ENCODE results near the gene RYR2. TPM values are rescaled to one million over a fixed set of nuclear protein-coding genes. Genes with fewer than 3 reads are reported as not detected.

The RYR2 gene
- total and polyA plus RNA-seq, 9 of the 15 experiments (the other 6 are each of a cell fraction or from before 2014, with no cell fraction given): 0.03 to 0.42 (median 0.14) TPM

DNA sequence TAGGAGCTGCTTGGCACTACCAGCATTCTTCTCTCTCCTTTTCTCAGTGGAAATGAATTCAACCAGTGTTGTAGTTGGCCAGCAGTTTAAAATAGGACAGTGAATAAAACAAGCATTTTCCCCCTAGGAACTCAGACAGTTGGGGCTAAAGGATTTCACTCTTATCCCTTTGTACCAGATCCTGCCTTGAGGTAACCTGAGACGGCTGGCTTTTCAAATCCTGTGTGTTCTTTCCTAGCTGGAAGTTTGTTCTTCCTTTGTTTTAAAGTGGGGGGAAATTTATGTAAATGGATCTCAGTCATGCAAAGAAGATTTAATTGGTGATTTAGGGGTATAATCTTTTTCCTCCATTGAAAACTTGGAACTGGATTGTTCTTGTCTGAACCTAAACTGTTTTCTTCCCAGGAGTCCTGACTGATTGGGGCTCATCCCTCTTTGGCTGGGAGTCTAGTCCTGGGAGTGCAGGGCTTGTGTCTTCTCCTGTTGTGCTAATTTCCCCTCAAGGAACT lies 825.5 kb downstream of the RYR2 start (continued):
- TF ChIP-seq, protein P1, sequence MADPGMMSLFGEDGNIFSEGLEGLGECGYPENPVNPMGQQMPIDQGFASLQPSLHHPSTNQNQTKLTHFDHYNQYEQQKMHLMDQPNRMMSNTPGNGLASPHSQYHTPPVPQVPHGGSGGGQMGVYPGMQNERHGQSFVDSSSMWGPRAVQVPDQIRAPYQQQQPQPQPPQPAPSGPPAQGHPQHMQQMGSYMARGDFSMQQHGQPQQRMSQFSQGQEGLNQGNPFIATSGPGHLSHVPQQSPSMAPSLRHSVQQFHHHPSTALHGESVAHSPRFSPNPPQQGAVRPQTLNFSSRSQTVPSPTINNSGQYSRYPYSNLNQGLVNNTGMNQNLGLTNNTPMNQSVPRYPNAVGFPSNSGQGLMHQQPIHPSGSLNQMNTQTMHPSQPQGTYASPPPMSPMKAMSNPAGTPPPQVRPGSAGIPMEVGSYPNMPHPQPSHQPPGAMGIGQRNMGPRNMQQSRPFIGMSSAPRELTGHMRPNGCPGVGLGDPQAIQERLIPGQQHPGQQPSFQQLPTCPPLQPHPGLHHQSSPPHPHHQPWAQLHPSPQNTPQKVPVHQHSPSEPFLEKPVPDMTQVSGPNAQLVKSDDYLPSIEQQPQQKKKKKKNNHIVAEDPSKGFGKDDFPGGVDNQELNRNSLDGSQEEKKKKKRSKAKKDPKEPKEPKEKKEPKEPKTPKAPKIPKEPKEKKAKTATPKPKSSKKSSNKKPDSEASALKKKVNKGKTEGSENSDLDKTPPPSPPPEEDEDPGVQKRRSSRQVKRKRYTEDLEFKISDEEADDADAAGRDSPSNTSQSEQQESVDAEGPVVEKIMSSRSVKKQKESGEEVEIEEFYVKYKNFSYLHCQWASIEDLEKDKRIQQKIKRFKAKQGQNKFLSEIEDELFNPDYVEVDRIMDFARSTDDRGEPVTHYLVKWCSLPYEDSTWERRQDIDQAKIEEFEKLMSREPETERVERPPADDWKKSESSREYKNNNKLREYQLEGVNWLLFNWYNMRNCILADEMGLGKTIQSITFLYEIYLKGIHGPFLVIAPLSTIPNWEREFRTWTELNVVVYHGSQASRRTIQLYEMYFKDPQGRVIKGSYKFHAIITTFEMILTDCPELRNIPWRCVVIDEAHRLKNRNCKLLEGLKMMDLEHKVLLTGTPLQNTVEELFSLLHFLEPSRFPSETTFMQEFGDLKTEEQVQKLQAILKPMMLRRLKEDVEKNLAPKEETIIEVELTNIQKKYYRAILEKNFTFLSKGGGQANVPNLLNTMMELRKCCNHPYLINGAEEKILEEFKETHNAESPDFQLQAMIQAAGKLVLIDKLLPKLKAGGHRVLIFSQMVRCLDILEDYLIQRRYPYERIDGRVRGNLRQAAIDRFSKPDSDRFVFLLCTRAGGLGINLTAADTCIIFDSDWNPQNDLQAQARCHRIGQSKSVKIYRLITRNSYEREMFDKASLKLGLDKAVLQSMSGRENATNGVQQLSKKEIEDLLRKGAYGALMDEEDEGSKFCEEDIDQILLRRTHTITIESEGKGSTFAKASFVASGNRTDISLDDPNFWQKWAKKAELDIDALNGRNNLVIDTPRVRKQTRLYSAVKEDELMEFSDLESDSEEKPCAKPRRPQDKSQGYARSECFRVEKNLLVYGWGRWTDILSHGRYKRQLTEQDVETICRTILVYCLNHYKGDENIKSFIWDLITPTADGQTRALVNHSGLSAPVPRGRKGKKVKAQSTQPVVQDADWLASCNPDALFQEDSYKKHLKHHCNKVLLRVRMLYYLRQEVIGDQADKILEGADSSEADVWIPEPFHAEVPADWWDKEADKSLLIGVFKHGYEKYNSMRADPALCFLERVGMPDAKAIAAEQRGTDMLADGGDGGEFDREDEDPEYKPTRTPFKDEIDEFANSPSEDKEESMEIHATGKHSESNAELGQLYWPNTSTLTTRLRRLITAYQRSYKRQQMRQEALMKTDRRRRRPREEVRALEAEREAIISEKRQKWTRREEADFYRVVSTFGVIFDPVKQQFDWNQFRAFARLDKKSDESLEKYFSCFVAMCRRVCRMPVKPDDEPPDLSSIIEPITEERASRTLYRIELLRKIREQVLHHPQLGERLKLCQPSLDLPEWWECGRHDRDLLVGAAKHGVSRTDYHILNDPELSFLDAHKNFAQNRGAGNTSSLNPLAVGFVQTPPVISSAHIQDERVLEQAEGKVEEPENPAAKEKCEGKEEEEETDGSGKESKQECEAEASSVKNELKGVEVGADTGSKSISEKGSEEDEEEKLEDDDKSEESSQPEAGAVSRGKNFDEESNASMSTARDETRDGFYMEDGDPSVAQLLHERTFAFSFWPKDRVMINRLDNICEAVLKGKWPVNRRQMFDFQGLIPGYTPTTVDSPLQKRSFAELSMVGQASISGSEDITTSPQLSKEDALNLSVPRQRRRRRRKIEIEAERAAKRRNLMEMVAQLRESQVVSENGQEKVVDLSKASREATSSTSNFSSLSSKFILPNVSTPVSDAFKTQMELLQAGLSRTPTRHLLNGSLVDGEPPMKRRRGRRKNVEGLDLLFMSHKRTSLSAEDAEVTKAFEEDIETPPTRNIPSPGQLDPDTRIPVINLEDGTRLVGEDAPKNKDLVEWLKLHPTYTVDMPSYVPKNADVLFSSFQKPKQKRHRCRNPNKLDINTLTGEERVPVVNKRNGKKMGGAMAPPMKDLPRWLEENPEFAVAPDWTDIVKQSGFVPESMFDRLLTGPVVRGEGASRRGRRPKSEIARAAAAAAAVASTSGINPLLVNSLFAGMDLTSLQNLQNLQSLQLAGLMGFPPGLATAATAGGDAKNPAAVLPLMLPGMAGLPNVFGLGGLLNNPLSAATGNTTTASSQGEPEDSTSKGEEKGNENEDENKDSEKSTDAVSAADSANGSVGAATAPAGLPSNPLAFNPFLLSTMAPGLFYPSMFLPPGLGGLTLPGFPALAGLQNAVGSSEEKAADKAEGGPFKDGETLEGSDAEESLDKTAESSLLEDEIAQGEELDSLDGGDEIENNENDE (IDR thresholded peaks at IDR 0.05; ENCODE audit: low read depth, low read length): no peak
- TF ChIP-seq ETS2 (tag; IDR thresholded peaks at IDR 0.05; ENCODE audit: borderline replicate concordance, poor library complexity, severe bottlenecking) (no peak), RBM25 (IDR thresholded peaks at IDR 0.05; ENCODE audit: low read depth, low read length, severe bottlenecking) (no peak), NCOR1 (IDR thresholded peaks at IDR 0.05) (no peak), MAFF (IDR thresholded peaks at IDR 0.05; ENCODE audit: low read length) (no peak), NCOA4 (IDR thresholded peaks at IDR 0.05; ENCODE audit: partially characterized antibody) (no peak), ZNF57 (CRISPR knock-in tag; IDR thresholded peaks at IDR 0.05) (no peak), THRAP3 (IDR thresholded peaks at IDR 0.05; ENCODE audit: borderline replicate concordance) (no peak), HEY1 (CRISPR knock-in tag; IDR thresholded peaks at IDR 0.05; ENCODE audit: borderline replicate concordance) (no peak)
- TF ChIP-seq, protein P2, sequence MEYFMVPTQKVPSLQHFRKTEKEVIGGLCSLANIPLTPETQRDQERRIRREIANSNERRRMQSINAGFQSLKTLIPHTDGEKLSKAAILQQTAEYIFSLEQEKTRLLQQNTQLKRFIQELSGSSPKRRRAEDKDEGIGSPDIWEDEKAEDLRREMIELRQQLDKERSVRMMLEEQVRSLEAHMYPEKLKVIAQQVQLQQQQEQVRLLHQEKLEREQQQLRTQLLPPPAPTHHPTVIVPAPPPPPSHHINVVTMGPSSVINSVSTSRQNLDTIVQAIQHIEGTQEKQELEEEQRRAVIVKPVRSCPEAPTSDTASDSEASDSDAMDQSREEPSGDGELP (CRISPR knock-in tag; IDR thresholded peaks at IDR 0.05; ENCODE audit: borderline replicate concordance): no peak
